H1 (cell line): ENCODE results near the gene CYP2C19. TPM values are rescaled to one million over a fixed set of nuclear protein-coding genes. Genes with fewer than 3 reads are reported as not detected.

ENCODE experiments used
- CTCF ChIA-PET: fragments of 300-600 bp; sonication (Branson Sonifier 250); formaldehyde crosslinking; loops from one replicate; lab custom pipeline; 2021; ENCODE audit not compliant: partially characterized antibody; lab: Charles Lee
- POLR2A ChIA-PET: fragments of 300-600 bp; sonication (Branson Sonifier 250); formaldehyde crosslinking; loops from one replicate; lab custom pipeline; 2021; ENCODE audit warnings: inconsistent platforms; ENCODE audit not compliant: partially characterized antibody; lab: Charles Lee
- DNase-seq, 2 experiments: peaks; one replicate each; pipeline versions ENCODE4 v3.0.0 to v3.0.0-alpha.2; 2010 to 2022; ENCODE audit warnings: low spot score in 2 of 2, low read depth in 1 of 2, mixed read lengths in 1 of 2
- FAIRE-seq: peaks from 2 replicates; lab custom pipeline; 2011; peaks lifted over from hg19 to GRCh38; lab: Jason Lieb, UNC
- H2AFZ ChIP-seq: 2 replicates; pipeline ENCODE4 v1.8.1; 2012; ENCODE audit warnings: low read length, inconsistent platforms
- H2AK5ac ChIP-seq: 2 replicates; pipeline ENCODE4 v1.6.1; 2013; ENCODE audit warnings: low read depth, low read length
- H2BK120ac ChIP-seq: replicated peaks from 2 replicates; pipeline ENCODE3; 2013; ENCODE audit warnings: low read depth, low read length, inconsistent platforms
- H2BK12ac ChIP-seq: 2 replicates; pipeline ENCODE4 v1.6.1; 2013; ENCODE audit warnings: low read depth, low read length
- H2BK15ac ChIP-seq: 2 replicates; pipeline ENCODE4 v1.6.1; 2013; ENCODE audit warnings: low read length
- H2BK20ac ChIP-seq: 2 replicates; pipeline ENCODE4 v1.6.1; 2013; ENCODE audit warnings: low read length
- H2BK5ac ChIP-seq: 2 replicates; pipeline ENCODE4 v1.6.1; 2013; ENCODE audit warnings: low read depth, low read length
- H3K14ac ChIP-seq: 2 replicates; pipeline ENCODE4 v1.6.1; 2013; ENCODE audit warnings: inconsistent platforms; ENCODE audit not compliant: insufficient read length
- H3K18ac ChIP-seq: 2 replicates; pipeline ENCODE4 v1.6.1; 2013; ENCODE audit warnings: low read length; ENCODE audit errors: extremely low read depth
- H3K23ac ChIP-seq: 2 replicates; pipeline ENCODE4 v1.6.1; 2013; ENCODE audit warnings: inconsistent platforms; ENCODE audit not compliant: insufficient read length
- H3K23me2 ChIP-seq: 2 replicates; pipeline ENCODE4 v1.6.1; 2013; ENCODE audit warnings: low read depth, low read length
- H3K27ac ChIP-seq: 2 replicates; pipeline ENCODE4 v1.6.1; 2011; ENCODE audit warnings: low read depth, low read length, inconsistent platforms
- H3K27me3 ChIP-seq, 4 experiments: replicated peaks in 1 of 4; 1 replicate in 1 of 4; 2 replicates in 3 of 4; pipeline versions ENCODE4 v1.6.1 to v1.8.1; 2011 to 2013; ENCODE audit warnings: low read length in 3 of 4, mild to moderate bottlenecking in 3 of 4, inconsistent platforms in 2 of 4, mixed read lengths in 2 of 4, moderate library complexity in 1 of 4; ENCODE audit not compliant: control insufficient read depth in 3 of 4, insufficient read depth in 3 of 4; ENCODE audit errors: extremely low read depth in 1 of 4
- H3K36me3 ChIP-seq, 4 experiments: 2 replicates each; pipeline versions ENCODE4 v1.6.1 to v1.8.1; 2011 to 2013; ENCODE audit warnings: mild to moderate bottlenecking in 4 of 4, low read length in 3 of 4, moderate library complexity in 2 of 4, control low read depth in 1 of 4, inconsistent platforms in 1 of 4; ENCODE audit not compliant: insufficient read depth in 4 of 4, control insufficient read depth in 2 of 4
- H3K4ac ChIP-seq: replicated peaks from 2 replicates; pipeline ENCODE3; 2013; ENCODE audit warnings: low read length, low read depth, mixed read lengths, inconsistent platforms; ENCODE audit not compliant: insufficient read length
- H3K4me1 ChIP-seq, 4 experiments: replicated peaks in 1 of 4; 1 replicate in 1 of 4; 2 replicates in 3 of 4; pipeline versions ENCODE4 v1.6.1 to v1.8.1; 2011 to 2013; ENCODE audit warnings: low read length in 3 of 4, inconsistent platforms in 2 of 4, mixed read lengths in 1 of 4; ENCODE audit not compliant: insufficient read depth in 4 of 4, control insufficient read depth in 3 of 4
- H3K4me2 ChIP-seq, 2 experiments: 2 replicates each; pipeline versions ENCODE4 v1.6.1 to v1.8.1; 2011 to 2013; ENCODE audit warnings: low read depth in 2 of 2, low read length in 2 of 2, control low read depth in 1 of 2, inconsistent platforms in 1 of 2, mild to moderate bottlenecking in 1 of 2; ENCODE audit not compliant: insufficient read depth in 1 of 2
- H3K4me3 ChIP-seq, 4 experiments: fragments of 200-600, 300-600 bp in 1 of 4; sonication (generic), shearing (Covaris generic), sonication (Bioruptor Twin) in 1 of 4; 2 replicates each; pipeline versions ENCODE4 v1.5.1 to v1.8.1; 2011 to 2016; ENCODE audit warnings: low read length in 4 of 4, low read depth in 3 of 4, control low read depth in 2 of 4, inconsistent platforms in 2 of 4, mild to moderate bottlenecking in 2 of 4, mixed read lengths in 1 of 4, moderate library complexity in 1 of 4; ENCODE audit not compliant: insufficient read depth in 2 of 4; ENCODE audit errors: extremely low read depth in 1 of 4
- H3K56ac ChIP-seq: replicated peaks from 2 replicates; pipeline ENCODE3; 2013; ENCODE audit warnings: low read depth, mild to moderate bottlenecking, mixed read lengths, low read length, inconsistent platforms; ENCODE audit not compliant: insufficient read length
- H3K79me1 ChIP-seq: 2 replicates; pipeline ENCODE4 v1.6.1; 2013; ENCODE audit warnings: low read depth, low read length, control low read depth
- H3K79me2 ChIP-seq, 2 experiments: 2 replicates each; pipeline versions ENCODE4 v1.6.1 to v1.8.1; 2012 to 2013; ENCODE audit warnings: low read length in 2 of 2, mild to moderate bottlenecking in 2 of 2, inconsistent platforms in 1 of 2; ENCODE audit not compliant: insufficient read depth in 2 of 2, control insufficient read depth in 1 of 2
- H3K9ac ChIP-seq, 4 experiments: replicated peaks in 1 of 4; 1 replicate in 1 of 4; 2 replicates in 3 of 4; pipeline versions ENCODE4 v1.6.1 to v1.8.1; 2011 to 2013; ENCODE audit warnings: low read depth in 3 of 4, low read length in 3 of 4, control low read depth in 2 of 4, mild to moderate bottlenecking in 2 of 4, moderate library complexity in 2 of 4, inconsistent platforms in 1 of 4; ENCODE audit errors: extremely low read depth in 1 of 4
- H3K9me3 ChIP-seq, 2 experiments: 2 replicates each; pipeline versions ENCODE4 v1.6.1 to v1.8.1; 2012 to 2013; ENCODE audit warnings: mild to moderate bottlenecking in 2 of 2, moderate library complexity in 2 of 2, control low read depth in 1 of 2, inconsistent platforms in 1 of 2, low read depth in 1 of 2, low read length in 1 of 2, mixed read lengths in 1 of 2; ENCODE audit not compliant: insufficient read depth in 2 of 2
- H4K20me1 ChIP-seq, 2 experiments: replicated peaks in 1 of 2; 2 replicates each; pipeline versions ENCODE3 to v1.8.1; 2011 to 2013; ENCODE audit warnings: inconsistent platforms in 2 of 2, low read length in 2 of 2, mild to moderate bottlenecking in 1 of 2; ENCODE audit not compliant: insufficient read depth in 2 of 2, control insufficient read depth in 1 of 2
- H4K5ac ChIP-seq: 2 replicates; pipeline ENCODE4 v1.6.1; 2013; ENCODE audit warnings: low read length, low read depth, mixed read lengths, inconsistent platforms; ENCODE audit not compliant: insufficient read length
- H4K8ac ChIP-seq: 2 replicates; pipeline ENCODE4 v1.8.0; 2013; ENCODE audit warnings: mild to moderate bottlenecking, moderate library complexity, low read length, inconsistent platforms; ENCODE audit not compliant: insufficient read depth; ENCODE audit errors: extremely low read depth
- H4K91ac ChIP-seq: replicated peaks from 2 replicates; pipeline ENCODE3; 2013; ENCODE audit warnings: low read length, mixed read lengths, inconsistent platforms; ENCODE audit not compliant: insufficient read length
- HDAC6 ChIP-seq: IDR thresholded peaks from one replicate; pipeline ENCODE4 v1.7.1; 2012; ENCODE audit warnings: low read depth, mild to moderate bottlenecking, inconsistent platforms, low read length, moderate library complexity
- KDM5A ChIP-seq: fragments of 200-600 bp; IDR thresholded peaks from 2 replicates; pipeline ENCODE4 v1.7.1; 2012; ENCODE audit warnings: mild to moderate bottlenecking, low read length, inconsistent platforms, mixed read lengths
- RAD21 ChIP-seq, 2 experiments: IDR thresholded peaks in 1 of 2; conservative IDR thresholded peaks in 1 of 2; 2 replicates each; pipeline ENCODE4 v1.6.1; 2011; ENCODE audit warnings: low read depth in 2 of 2, low read length in 2 of 2, improper control_type of control experiment in 1 of 2, inconsistent platforms in 1 of 2, mild to moderate bottlenecking in 1 of 2, moderate library complexity in 1 of 2
- SAP30 ChIP-seq: fragments of 300-600 bp; sonication (generic); IDR thresholded peaks from 2 replicates; pipeline ENCODE4 v1.7.1; 2012; ENCODE audit warnings: low read length, moderate library complexity, mild to moderate bottlenecking, inconsistent platforms; ENCODE audit not compliant: insufficient read depth, insufficient replicate concordance
- SIX5 ChIP-seq: IDR thresholded peaks from 2 replicates; pipeline ENCODE4 v1.6.1; 2011; ENCODE audit warnings: mild to moderate bottlenecking, low read depth, low read length
- TAF7 ChIP-seq: optimal IDR thresholded peaks from 2 replicates; pipeline ENCODE3; 2011; ENCODE audit warnings: low read depth, mild to moderate bottlenecking, inconsistent platforms, low read length, moderate library complexity, borderline replicate concordance
- TCF12 ChIP-seq: IDR thresholded peaks from 2 replicates; pipeline ENCODE4 v1.6.1; 2011; ENCODE audit warnings: low read depth, mild to moderate bottlenecking, low read length
- ZNF274 ChIP-seq: IDR thresholded peaks from 2 replicates; pipeline ENCODE4 v1.7.0; 2012; ENCODE audit warnings: low read length, borderline replicate concordance; ENCODE audit errors: extremely low read depth
- WGBS, 2 experiments: shearing (Covaris generic) in 1 of 2; methylation state at CpG; one replicate each; pipeline versions ENCODE4 v1.1.6 to v1.1.7; 2013 to 2015; ENCODE audit warnings: low lambda C conversion rate in 2 of 2, mixed read lengths in 2 of 2, inconsistent platforms in 1 of 2, low coverage in 1 of 2, missing lambda C conversion rate in 1 of 2; ENCODE audit not compliant: insufficient replicate concordance in 2 of 2, insufficient coverage in 1 of 2, insufficient read length in 1 of 2; ENCODE audit errors: extremely low coverage in 1 of 2, missing lambda C conversion rate in 1 of 2; 5-methylcytosine and 5-hydroxymethylcytosine counted together
- polyA plus RNA-seq, 7 experiments: library from polyadenylated mRNA; depleted of rRNA in 3 of 7; stranded (reverse) in 5 of 7; unstranded in 2 of 7; fragments of >200 nt in 5 of 7; fragments of 200-250 nt in 2 of 7; gene quantifications; 1 replicate in 5 of 7; 2 replicates in 1 of 7; 4 replicates in 1 of 7; pipeline versions ENCODE4 v1.2.1 to v1.2.3, GENCODE V29; 2011 to 2013; ENCODE audit warnings: missing spikeins in 2 of 7, mixed read lengths in 2 of 7
- total RNA-seq: library from RNA; stranded (reverse); fragmentation: NEBNext Ultra II Directional; extraction: Animal tissue kit (Norgen Biotek cat#: 25700); gene quantifications from 2 replicates; pipeline ENCODE4 v1.2.1, GENCODE V29; 2021
- TF ChIP-seq, protein P1 (sequence below), 3 experiments: IDR thresholded peaks; 1 replicate in 2 of 3; 2 replicates in 1 of 3; pipeline versions ENCODE4 v1.5.1 to v1.6.1; 2011; ENCODE audit warnings: low read length in 3 of 3, mild to moderate bottlenecking in 3 of 3, inconsistent platforms in 2 of 3, low read depth in 1 of 3, moderate library complexity in 1 of 3; ENCODE audit not compliant: insufficient read depth in 1 of 3; ENCODE audit errors: control extremely low read depth in 1 of 3

Gene CYP2C19
- total and polyA plus RNA-seq, 2 of the 8 experiments (the other 6 are each of a cell fraction or from before 2014, with no cell fraction given), result not detected

DNA sequence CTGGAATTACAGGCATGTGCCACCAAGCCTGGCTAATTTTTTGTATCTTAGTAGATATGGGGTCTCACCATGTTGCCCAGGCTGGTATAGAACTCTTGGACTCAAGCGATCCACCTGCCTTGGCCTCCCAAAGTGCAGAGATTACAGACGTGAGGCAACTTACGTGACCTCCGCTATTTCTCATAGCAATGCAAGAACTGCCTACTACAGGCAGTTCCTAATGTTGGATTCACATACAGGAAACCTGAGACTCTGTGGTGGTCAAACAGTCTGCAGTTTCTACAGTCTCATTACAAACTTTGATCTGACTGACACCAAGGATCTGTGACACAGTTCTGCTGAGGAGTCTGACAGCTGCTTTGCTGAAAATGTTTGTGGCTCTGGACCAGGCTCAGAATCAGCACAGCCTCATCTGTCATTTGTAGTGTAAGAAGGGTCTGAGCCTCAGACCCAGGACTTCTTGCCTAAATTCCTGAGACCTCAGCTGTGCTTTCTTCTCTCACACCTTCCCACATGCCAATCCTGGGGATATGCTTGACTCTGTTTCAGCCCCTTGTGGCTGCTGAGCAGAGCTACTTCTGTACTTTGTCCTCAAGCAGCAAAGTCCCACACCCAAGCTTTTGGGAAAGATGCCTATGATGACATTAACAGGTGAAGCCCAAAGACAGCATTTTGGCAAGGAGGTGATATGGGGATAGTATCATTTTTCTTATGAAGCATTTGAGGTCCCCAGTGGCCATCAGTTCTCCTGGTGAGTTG, 128.0 kb downstream of the CYP2C19 start:
- H4K8ac ChIP-seq, result no peak overlapping the region
- H3K18ac ChIP-seq, result no peak overlapping the region
- no peak overlapping the region for H2BK15ac ChIP-seq
- FAIRE-seq, result peak; percentile 28
- H3K23ac ChIP-seq, result no peak overlapping the region
- no peak overlapping the region for H3K4ac ChIP-seq
- no peak overlapping the region for H3K56ac ChIP-seq
- H4K20me1 ChIP-seq, result no peaks in the 10 kb centered on the region
- no peak overlapping the region for H3K4me2 ChIP-seq
- H2BK120ac ChIP-seq, result no peak overlapping the region
- no peak overlapping the region for H4K5ac ChIP-seq
- H2BK5ac ChIP-seq, result no peak overlapping the region
- no peaks in the 10 kb centered on the region for H3K4me1 ChIP-seq
- peaks cover 4 to 6% of the 10 kb centered on the region in 2 experiments; a peak in 3 of 4 replicates for H3K9me3 ChIP-seq
- no peaks in the 10 kb centered on the region for H3K79me1 ChIP-seq
- H3K9ac ChIP-seq, result no peak overlapping the region
- H3K27me3 ChIP-seq, result no peaks in the 10 kb centered on the region
- no peak overlapping the region for H3K4me3 ChIP-seq
- no peak overlapping the region for H2AFZ ChIP-seq
- H4K91ac ChIP-seq, result no peak overlapping the region
- H3K36me3 ChIP-seq, result no peaks in the 10 kb centered on the region
- POLR2A ChIA-PET, result interaction anchor here (0.6 kb wide), 1 partner anchor 154 kb away, joined by 6 read pairs; no protein-coding TSS in a partner anchor
- no peak overlapping the region for H2BK12ac ChIP-seq
- no peak overlapping the region for H3K14ac ChIP-seq
- H2BK20ac ChIP-seq, result no peak overlapping the region
- H3K27ac ChIP-seq, result no peak overlapping the region
- 81% methylated on average over 4 of the region's 4 CpGs; no CpG with 5 or more reads in 1 of the 2 experiments for WGBS, 2 experiments
- no peaks in the 10 kb centered on the region for H3K23me2 ChIP-seq
- DNase-seq, result no peak
- H2AK5ac ChIP-seq, result no peak overlapping the region
- H3K79me2 ChIP-seq, result no peaks in the 10 kb centered on the region
- CTCF ChIA-PET, result interaction anchor here (2.4 kb wide), 1 partner anchor 11 kb away, joined by 10 read pairs; no protein-coding TSS in a partner anchor
- TF ChIP-seq TAF7 (no peak), ZNF274 (no peak), KDM5A (no peak), SAP30 (no peak), HDAC6 (no peak), TCF12 (no peak), RAD21 (IDR thresholded peaks at IDR 0.05 in 1 of 2, conservative IDR thresholded peaks at IDR 0.05 in 1 of 2; ENCODE audit: low read depth in 2 of 2, low read length in 2 of 2) (peak in 1 of 2 experiments; percentile 21; a peak in 2 of 4 replicates), SIX5 (no peak)
- TF ChIP-seq, protein P1, sequence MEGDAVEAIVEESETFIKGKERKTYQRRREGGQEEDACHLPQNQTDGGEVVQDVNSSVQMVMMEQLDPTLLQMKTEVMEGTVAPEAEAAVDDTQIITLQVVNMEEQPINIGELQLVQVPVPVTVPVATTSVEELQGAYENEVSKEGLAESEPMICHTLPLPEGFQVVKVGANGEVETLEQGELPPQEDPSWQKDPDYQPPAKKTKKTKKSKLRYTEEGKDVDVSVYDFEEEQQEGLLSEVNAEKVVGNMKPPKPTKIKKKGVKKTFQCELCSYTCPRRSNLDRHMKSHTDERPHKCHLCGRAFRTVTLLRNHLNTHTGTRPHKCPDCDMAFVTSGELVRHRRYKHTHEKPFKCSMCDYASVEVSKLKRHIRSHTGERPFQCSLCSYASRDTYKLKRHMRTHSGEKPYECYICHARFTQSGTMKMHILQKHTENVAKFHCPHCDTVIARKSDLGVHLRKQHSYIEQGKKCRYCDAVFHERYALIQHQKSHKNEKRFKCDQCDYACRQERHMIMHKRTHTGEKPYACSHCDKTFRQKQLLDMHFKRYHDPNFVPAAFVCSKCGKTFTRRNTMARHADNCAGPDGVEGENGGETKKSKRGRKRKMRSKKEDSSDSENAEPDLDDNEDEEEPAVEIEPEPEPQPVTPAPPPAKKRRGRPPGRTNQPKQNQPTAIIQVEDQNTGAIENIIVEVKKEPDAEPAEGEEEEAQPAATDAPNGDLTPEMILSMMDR (IDR thresholded peaks at IDR 0.05; ENCODE audit: control extremely low read depth in 1 of 3, insufficient read depth in 1 of 3, low read depth in 1 of 3, low read length in 3 of 3), result peak in 2 of 3 experiments; percentile 16 to 32; a peak in 3 of 4 replicates
